HFFc6 (cell line): ENCODE results near the gene NAPB. TPM values are rescaled to one million over a fixed set of nuclear protein-coding genes. Genes with fewer than 3 reads are reported as not detected.

Source experiments
- DNase-seq: peaks from one replicate; pipeline ENCODE4 v3.0.0-alpha.2; 2018
- H3K27ac Mint-ChIP-seq: 2 replicates; pipeline ENCODE4 v1.8.0; 2020; ENCODE audit warnings: mild to moderate bottlenecking, mixed read lengths
- H3K27me3 Mint-ChIP-seq: 2 replicates; pipeline ENCODE4 v1.8.0; 2021; ENCODE audit warnings: mild to moderate bottlenecking, moderate library complexity, mixed read lengths; ENCODE audit not compliant: insufficient read depth
- H3K36me3 Mint-ChIP-seq: 2 replicates; pipeline ENCODE4 v1.8.0; 2021; ENCODE audit warnings: low read depth, mixed read lengths
- H3K4me1 Mint-ChIP-seq: 2 replicates; pipeline ENCODE4 v1.8.0; 2020; ENCODE audit warnings: low read depth, mixed read lengths
- H3K4me3 Mint-ChIP-seq: 2 replicates; pipeline ENCODE4 v1.8.0; 2020; ENCODE audit warnings: mild to moderate bottlenecking, moderate library complexity, mixed read lengths
- H3K9me3 Mint-ChIP-seq: 2 replicates; pipeline ENCODE4 v1.8.0; 2020; ENCODE audit warnings: mild to moderate bottlenecking, mixed read lengths
- CTCF ChIP-seq: fragments of 200-600 bp; sonication (generic); IDR thresholded peaks from 2 replicates; pipeline ENCODE4 v1.5.0; 2021; ENCODE audit warnings: antibody characterized with exemption, mild to moderate bottlenecking
- total RNA-seq, 6 experiments: library from RNA; stranded (reverse); fragmentation: NEBNext Ultra II Directional; extraction: Animal tissue kit (Norgen Biotek cat#: 25700); gene quantifications; 2 replicates in 1 of 6; 3 replicates in 5 of 6; pipeline ENCODE4 v1.2.3, GENCODE V29; 2021

Gene NAPB
- total RNA-seq, 6 experiments from 2014 or later = 4.1 to 5.9 (median 5.0) TPM

DNA sequence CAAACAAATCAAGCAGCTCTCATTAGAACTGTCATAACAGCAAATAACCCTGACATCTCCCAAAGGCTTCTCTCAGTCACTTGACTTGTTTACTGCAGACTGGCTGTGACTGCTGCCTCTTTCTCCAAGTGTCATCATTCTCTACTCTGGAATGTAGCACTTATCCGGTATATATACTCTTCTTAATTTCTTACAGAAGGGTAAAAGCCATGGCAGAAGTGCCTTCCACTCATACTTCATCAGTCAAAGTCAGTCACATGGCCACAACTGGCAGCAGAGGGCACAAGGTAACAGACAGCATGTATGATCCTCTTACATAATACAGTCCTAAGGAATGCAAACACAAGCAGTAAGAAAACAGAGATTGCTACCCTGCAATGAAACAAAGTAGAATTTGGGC, 9.3 kb downstream of the NAPB start:
- no peak for DNase-seq
- H3K27me3 Mint-ChIP-seq = no peaks in the 10 kb centered on the region

DNA sequence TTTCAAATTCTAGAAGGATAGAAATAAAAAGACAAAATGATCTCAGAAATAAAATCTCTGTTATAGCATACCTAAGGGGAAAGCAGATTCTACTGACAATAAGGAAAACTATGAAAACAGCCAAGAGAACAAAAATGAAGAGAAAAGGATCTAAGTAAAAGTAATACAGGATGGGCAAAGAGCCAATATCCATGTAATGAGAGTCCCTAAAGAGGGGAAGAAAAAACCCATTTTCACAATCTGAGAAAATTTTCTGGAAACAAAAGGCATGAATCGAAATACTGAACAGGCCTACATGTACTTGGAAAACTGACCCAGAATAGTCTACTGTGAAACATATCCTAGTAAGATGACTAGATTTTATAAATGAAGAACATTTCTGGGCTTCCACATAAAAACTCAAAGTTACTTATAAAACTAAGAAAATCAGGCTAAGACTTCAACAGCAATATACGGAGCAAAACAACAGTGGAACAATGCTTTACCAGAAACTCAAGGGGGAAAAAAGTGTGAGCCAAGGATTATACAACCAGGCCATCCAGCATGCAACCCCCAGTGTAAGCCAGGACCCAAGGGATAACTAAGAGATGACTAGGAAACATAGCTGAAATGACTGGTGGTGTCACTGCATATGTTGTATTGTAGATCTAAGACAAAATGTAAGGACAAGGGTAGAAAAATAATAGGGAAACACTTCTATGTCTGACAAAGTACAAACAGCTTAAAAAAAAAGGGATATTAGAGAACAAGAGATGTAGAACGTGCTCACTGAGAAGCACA, 10.2 kb downstream of the NAPB start:
- Mint-ChIP-seq H3K9me3 (no peaks in the 10 kb centered on the region), H3K4me1 (peaks cover 56% of the 10 kb centered on the region), H3K36me3 (no peaks in the 10 kb centered on the region), H3K4me3 (no peak overlapping the region), H3K27me3 (no peaks in the 10 kb centered on the region), H3K27ac (peak overlapping the region; percentile 57)
- DNase-seq = no peak
- no peak for TF ChIP-seq CTCF

More for the DNA sequence above, 9.3 kb downstream of the NAPB start:
- Mint-ChIP-seq H3K4me1 (peaks cover 59% of the 10 kb centered on the region), H3K36me3 (no peaks in the 10 kb centered on the region), H3K4me3 (no peak overlapping the region), H3K9me3 (no peaks in the 10 kb centered on the region), H3K27ac (peak overlapping the region; percentile 19; the same call in 1 of the 2 replicates)
- no peak for TF ChIP-seq CTCF

GRCh38 chr20:23409800-23410199, 11.5 kb downstream of the NAPB start:
- H3K4me1 Mint-ChIP-seq = peaks cover 49% of the 10 kb centered on the region
- no peak for TF ChIP-seq CTCF
- H3K27ac Mint-ChIP-seq = no peak overlapping the region; the same call in 1 of the 2 replicates
- H3K4me3 Mint-ChIP-seq = no peak overlapping the region
- no peaks in the 10 kb centered on the region for H3K9me3 Mint-ChIP-seq
- no peak for DNase-seq
- H3K36me3 Mint-ChIP-seq = peaks cover 3% of the 10 kb centered on the region; the same call in 1 of the 2 replicates
- no peaks in the 10 kb centered on the region for H3K27me3 Mint-ChIP-seq

- H3K36me3 Mint-ChIP-seq = peaks cover 8% of the 10 kb centered on the region
- no peaks in the 10 kb centered on the region for H3K27me3 Mint-ChIP-seq
- TF ChIP-seq CTCF = no peak
- peaks cover 57% of the 10 kb centered on the region for H3K4me1 Mint-ChIP-seq
- DNase-seq = no peak
- no peak overlapping the region for H3K27ac Mint-ChIP-seq
- H3K4me3 Mint-ChIP-seq = no peak overlapping the region
- no peaks in the 10 kb centered on the region for H3K9me3 Mint-ChIP-seq
Observed at GRCh38 chr20:23408957-23409356, 12.3 kb downstream of the NAPB start.

- Mint-ChIP-seq H3K27ac (no peak overlapping the region; the same call in 1 of the 2 replicates), H3K9me3 (no peaks in the 10 kb centered on the region), H3K4me3 (no peak overlapping the region), H3K36me3 (peaks cover 8% of the 10 kb centered on the region), H3K4me1 (peaks cover 54% of the 10 kb centered on the region), H3K27me3 (no peaks in the 10 kb centered on the region)
- no peak for TF ChIP-seq CTCF
- no peak for DNase-seq
Observed at GRCh38 chr20:23407781-23408464, 13.4 kb downstream of the NAPB start.
